CD4-positive, alpha-beta T cell treated with Interleukin-17A for 4 hours (primary cell): ENCODE measurements around the gene MCAT.

ENCODE experiments used
- DNase-seq: peaks from one replicate; pipeline ENCODE4 v3.0.0-alpha.2; 2020; ENCODE audit warnings: mixed read lengths

Gene MCAT

GRCh38 chr22:43085658-43086606 lies 57.3 kb downstream of the MCAT start:
- no peak for DNase-seq
